Small intestine (tissue), 7 donors: Measurements from ENCODE around the gene APMAP. TPM values are rescaled to one million over a fixed set of nuclear protein-coding genes. Genes with fewer than 3 reads are reported as not detected.
A peak's percentile ranks its signal among the peaks of the same experiment; 100 is the strongest.
"Not testable (repeated sequence)": the region's sequence is repeated elsewhere in the genome, so short reads cannot be mapped to it uniquely, and the experiment has no call there.

Source experiments
- DNase-seq, 2 donors: peaks; one replicate each; pipeline versions ENCODE4 v3.0.0 to v3.0.0-alpha.2; 2013
- FAIRE-seq: peaks from 2 replicates; lab custom pipeline; 2012; peaks lifted over from hg19 to GRCh38; lab: Jason Lieb, UNC
- H3K27ac ChIP-seq, 3 donors: one replicate each; pipeline ENCODE4 v1.5.1; 2013; ENCODE audit warnings: low read length in 2 of 3, mild to moderate bottlenecking in 2 of 3, control low read depth in 1 of 3, inconsistent platforms in 1 of 3, low read depth in 1 of 3, moderate library complexity in 1 of 3
- H3K27me3 ChIP-seq, 3 donors: one replicate each; pipeline ENCODE4 v1.6.1; 2013; ENCODE audit warnings: low read length in 3 of 3, inconsistent platforms in 1 of 3; ENCODE audit not compliant: control insufficient read depth in 3 of 3, insufficient read depth in 3 of 3
- H3K36me3 ChIP-seq, 3 donors: one replicate each; pipeline ENCODE4 v1.6.1; 2013; ENCODE audit warnings: low read length in 3 of 3, inconsistent platforms in 1 of 3, low read depth in 1 of 3, mild to moderate bottlenecking in 1 of 3, moderate library complexity in 1 of 3; ENCODE audit not compliant: control insufficient read depth in 3 of 3, insufficient read depth in 2 of 3
- H3K4me1 ChIP-seq, 3 donors: one replicate each; pipeline ENCODE4 v1.6.1; 2013; ENCODE audit warnings: low read length in 2 of 3, inconsistent platforms in 1 of 3, low read depth in 1 of 3, mild to moderate bottlenecking in 1 of 3, moderate library complexity in 1 of 3; ENCODE audit not compliant: control insufficient read depth in 3 of 3, insufficient read depth in 2 of 3
- H3K4me3 ChIP-seq, 3 donors: one replicate each; pipeline ENCODE4 v1.5.1; 2013; ENCODE audit warnings: low read length in 3 of 3, control low read depth in 1 of 3, inconsistent platforms in 1 of 3, low read depth in 1 of 3, mild to moderate bottlenecking in 1 of 3, moderate library complexity in 1 of 3
- H3K9me3 ChIP-seq, 2 donors: one replicate each; pipeline ENCODE4 v1.6.1; 2013; ENCODE audit warnings: low read depth in 1 of 2, low read length in 1 of 2; ENCODE audit not compliant: control insufficient read depth in 2 of 2, insufficient read depth in 1 of 2
- WGBS, 3 donors: extraction: QIAGEN DNeasy Blood & Tissue Kit; methylation state at CpG; one replicate each; pipeline ENCODE4 v1.1.7; 2013; 5-methylcytosine and 5-hydroxymethylcytosine counted together
- polyA plus RNA-seq, 4 donors: library from polyadenylated mRNA; stranded (reverse) in 3 of 4; unstranded in 1 of 4; fragments of 200-250 nt in 3 of 4; fragments of 120-200 nt in 1 of 4; gene quantifications; one replicate each; pipeline versions ENCODE4 v1.2.1 to v1.2.3, GENCODE V29; 2013
- donor health status: healthy with polysubstance abuse.
- donor health status: control.
- donor health status: control.
- donor health status: Bipolar disorder and iron deficiency.
- donor health status: healthy.

Gene APMAP
- polyA plus RNA-seq, 4 donors: 12.3 to 50.9 (median 34.1) TPM

DNA sequence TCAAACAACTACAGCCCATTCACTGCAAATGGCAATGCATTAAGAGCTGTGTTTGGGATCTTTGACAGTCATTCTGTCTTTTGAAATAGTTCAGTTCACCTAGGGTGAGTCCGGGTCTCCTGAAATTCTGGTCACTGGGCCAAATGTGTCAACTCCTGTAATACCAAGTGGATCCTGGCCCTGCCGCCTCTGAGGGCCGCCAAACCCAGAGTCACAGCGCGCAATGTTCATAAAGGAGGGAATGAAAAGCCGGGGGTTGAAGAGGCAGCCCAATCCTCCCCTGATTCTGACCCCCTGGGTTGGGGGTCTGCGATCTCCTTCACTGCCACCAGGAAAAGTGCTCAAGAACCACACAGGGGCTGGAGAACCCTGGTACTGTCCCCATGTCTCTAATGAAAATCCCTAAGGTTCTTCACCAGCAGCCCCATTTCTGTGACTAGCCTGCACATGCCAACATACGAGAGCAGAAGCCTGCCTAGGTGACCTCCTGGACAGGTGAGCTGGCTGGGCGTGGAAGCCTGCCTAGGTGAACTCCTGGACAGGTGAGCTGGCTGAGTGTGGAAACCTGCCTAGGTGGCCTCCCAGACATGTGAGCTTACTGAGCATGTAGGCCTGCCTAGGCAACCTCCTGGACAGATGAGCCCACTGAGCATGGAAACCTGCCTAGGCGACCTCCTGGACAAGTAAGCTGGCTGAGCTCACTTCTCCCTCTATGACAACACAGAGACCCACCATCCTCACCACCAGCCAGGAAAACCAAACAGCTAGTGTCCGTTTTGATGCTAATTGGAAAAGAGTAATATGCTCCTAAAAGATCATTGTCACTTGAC is 16.1 kb upstream of the APMAP start:
- Histone ChIP-seq H3K9me3 (no peaks in the 10 kb centered on the region), H3K4me1 (no peaks in the 10 kb centered on the region), H3K36me3 (peaks cover 12 to 85% (median 53%) of the 10 kb centered on the region in 3 donors), H3K27ac (no peak overlapping the region), H3K4me3 (no peak overlapping the region), H3K27me3 (no peaks in the 10 kb centered on the region)
- DNase-seq: no peak
- 92 to 95% (median 92%) methylated on average over 11 of the region's 11 CpGs for WGBS, 3 donors
- FAIRE-seq: no peak

DNA sequence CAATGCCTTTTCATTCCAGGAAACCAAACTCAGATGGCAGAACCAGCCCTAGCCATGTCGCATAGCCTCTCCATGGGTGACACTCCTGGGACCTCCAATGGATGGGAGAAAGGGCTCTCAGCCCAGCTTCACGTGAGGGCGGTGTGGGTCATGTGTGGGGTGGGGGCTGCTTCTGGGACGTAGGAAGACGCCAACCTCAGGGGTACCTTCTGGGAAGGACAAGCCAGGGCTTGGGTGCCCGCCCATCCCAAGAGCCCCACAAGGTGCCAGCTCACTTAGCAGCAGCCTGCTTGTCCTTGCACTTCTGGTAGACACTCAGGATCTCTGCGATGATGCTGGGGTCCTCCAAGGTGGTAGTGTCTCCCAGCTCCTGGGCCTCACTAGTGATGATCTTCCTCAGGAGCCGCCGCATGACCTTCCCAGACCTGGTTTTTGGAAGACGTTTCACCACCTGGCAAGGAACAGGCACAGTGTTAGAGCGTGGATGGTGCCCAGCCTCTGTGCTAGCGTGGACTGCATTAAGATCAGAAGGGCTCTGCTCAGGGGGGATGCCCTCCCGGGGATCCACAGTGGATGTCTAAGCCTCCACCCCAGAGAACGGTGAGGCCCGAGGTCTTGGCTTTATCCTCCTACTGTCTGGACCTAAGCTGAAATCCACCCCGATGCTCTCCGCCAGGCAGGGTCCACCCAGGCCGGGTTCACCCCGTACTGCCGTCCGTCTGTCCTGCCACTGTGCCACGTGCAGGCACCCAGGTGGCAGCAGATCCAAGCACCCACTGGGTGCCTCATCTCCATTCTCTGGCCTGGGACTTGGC is 15.1 kb upstream of the APMAP start:
- Histone ChIP-seq H3K4me1 (no peaks in the 10 kb centered on the region), H3K9me3 (no peaks in the 10 kb centered on the region), H3K36me3 (peaks cover 7 to 76% (median 48%) of the 10 kb centered on the region in 3 donors), H3K27ac (no peak overlapping the region), H3K4me3 (no peak overlapping the region), H3K27me3 (no peaks in the 10 kb centered on the region)
- DNase-seq: no peak
- no peak for FAIRE-seq
- WGBS, 3 donors: 94 to 97% (median 95%) methylated on average over 22 of the region's 22 CpGs

GRCh38 chr20:25006431-25007167 is 14.0 kb upstream of the APMAP start:
- Histone ChIP-seq H3K27me3 (no peaks in the 10 kb centered on the region), H3K4me1 (no peaks in the 10 kb centered on the region), H3K9me3 (no peaks in the 10 kb centered on the region), H3K4me3 (no peak overlapping the region), H3K27ac (no peak overlapping the region), H3K36me3 (peaks cover 2 to 67% (median 47%) of the 10 kb centered on the region in 3 donors)
- DNase-seq: no peak
- 83 to 89% (median 87%) methylated on average over 12 of the region's 12 CpGs for WGBS, 3 donors
- no peak for FAIRE-seq

DNA sequence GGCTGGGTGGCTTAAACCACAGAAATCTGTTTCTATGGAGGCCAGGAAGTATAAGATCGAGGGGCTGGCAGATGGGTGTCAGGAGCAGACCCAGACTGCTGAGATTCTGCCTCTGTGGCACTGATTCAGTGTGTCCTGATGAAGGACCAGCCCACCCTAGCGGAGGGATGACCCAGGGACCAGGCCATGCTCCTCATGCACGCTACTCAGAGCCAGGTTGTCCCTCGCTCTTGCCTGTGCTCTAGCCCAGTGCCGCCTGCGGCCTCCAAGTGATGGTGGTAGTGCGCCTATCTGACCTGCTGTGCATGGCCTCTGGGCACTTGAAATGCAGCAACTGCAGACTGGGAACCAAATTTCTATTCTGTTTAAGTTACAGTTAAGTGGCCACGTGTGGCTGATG is 13.1 kb upstream of the APMAP start:
- Histone ChIP-seq H3K27ac (no peak overlapping the region), H3K27me3 (no peaks in the 10 kb centered on the region), H3K4me1 (no peaks in the 10 kb centered on the region), H3K4me3 (no peak overlapping the region), H3K36me3 (peaks cover 2 to 58% (median 43%) of the 10 kb centered on the region in 3 donors), H3K9me3 (no peaks in the 10 kb centered on the region)
- DNase-seq (no peak), FAIRE-seq (no peak)
- WGBS, 3 donors: 85 to 88% (median 87%) methylated on average over 8 of the region's 8 CpGs

DNA sequence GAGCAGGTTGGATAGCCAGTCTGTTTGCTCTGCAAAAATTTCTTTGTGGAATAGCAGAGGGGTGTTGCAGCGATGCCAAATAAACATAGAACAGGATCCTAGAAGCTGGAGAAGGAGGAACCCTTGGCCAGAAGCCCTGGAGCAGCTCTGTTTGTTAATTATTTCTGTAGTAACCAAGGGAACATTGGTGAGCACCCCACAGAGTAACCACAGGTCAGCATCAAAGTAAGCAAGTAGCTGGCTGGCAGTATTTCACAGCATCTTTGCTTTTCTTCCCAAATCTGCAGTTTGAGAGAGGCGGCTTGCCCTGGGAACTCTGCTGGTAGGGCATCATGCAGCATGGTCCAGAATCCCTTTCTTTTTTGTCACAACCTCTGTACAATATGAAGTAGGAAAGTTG is 12.7 kb upstream of the APMAP start:
- Histone ChIP-seq H3K4me3 (no peak overlapping the region), H3K27me3 (no peaks in the 10 kb centered on the region), H3K4me1 (no peaks in the 10 kb centered on the region), H3K9me3 (no peaks in the 10 kb centered on the region), H3K36me3 (peaks cover 2 to 53% (median 41%) of the 10 kb centered on the region in 3 donors), H3K27ac (no peak overlapping the region)
- no peak for FAIRE-seq
- DNase-seq: no peak
- 68 to 80% (median 80%) methylated on average over 2 of the region's 2 CpGs for WGBS, 3 donors

DNA sequence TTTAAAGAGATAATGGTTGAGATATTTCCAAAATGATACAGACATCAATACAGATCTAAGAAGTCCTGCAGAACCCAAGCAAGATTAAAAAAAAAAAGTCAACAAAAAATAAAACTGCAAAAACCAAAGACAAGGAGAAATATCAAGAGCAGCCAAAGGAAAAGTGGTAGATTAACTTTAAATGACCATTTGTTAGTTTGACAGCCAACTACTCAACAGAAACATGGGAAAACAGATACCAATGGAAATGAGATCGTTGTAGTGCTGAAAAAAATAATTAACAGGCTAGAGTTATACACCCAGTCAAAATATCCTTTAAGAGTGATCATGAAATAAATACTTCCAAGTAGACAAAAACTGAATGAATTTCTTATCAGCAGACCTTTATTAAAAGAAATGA is 10.5 kb upstream of the APMAP start:
- Histone ChIP-seq H3K9me3 (no peaks in the 10 kb centered on the region), H3K4me1 (peaks cover 2 to 14% (median 2%) of the 10 kb centered on the region in 3 donors), H3K27me3 (no peaks in the 10 kb centered on the region), H3K36me3 (peaks cover 2 to 31% (median 28%) of the 10 kb centered on the region in 3 donors), H3K27ac (no peak overlapping the region), H3K4me3 (no peak overlapping the region)
- WGBS, 3 donors: 76 to 95% (median 88%) methylated on average over 1 of the region's 1 CpG
- DNase-seq: no peak
- no peak for FAIRE-seq

DNA sequence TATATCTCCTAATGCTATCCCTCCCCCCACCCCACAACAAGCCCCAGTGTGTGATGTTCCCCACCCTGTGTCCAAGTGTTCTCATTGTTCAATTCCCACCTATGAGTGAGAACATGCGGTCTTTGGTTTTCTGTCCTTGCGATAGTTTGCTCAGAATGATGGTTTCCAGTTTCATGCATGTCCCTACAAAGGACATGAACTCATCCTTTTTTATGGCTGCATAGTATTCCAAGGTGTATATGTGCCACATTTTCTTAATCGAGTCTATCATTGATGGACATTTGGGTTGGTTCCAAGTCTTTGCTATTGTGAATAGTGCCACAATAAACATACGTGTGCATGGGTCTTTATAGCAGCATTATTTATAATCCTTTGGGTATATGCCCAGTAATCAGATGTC is 8.8 kb upstream of the APMAP start:
- DNase-seq, H3K27ac ChIP-seq, H3K27me3 ChIP-seq, H3K4me3 ChIP-seq, FAIRE-seq, H3K9me3 ChIP-seq: not testable (repeated sequence)
- Histone ChIP-seq H3K4me1 (peaks cover 2 to 30% (median 6%) of the 10 kb centered on the region in 3 donors), H3K36me3 (peaks cover 0 to 17% (median 16%) of the 10 kb centered on the region in 3 donors)
- WGBS, 3 donors: 91 to 92% (median 91%) methylated on average over 4 of the region's 4 CpGs

GRCh38 chr20:25000268-25000801 is 7.8 kb upstream of the APMAP start:
- H3K27ac ChIP-seq: no peak overlapping the region
- no peaks in the 10 kb centered on the region for H3K27me3 ChIP-seq
- FAIRE-seq: no peak
- H3K9me3 ChIP-seq: no peaks in the 10 kb centered on the region
- peak; percentile 66 to 83 for DNase-seq
- H3K4me1 ChIP-seq: peaks cover 2 to 34% (median 6%) of the 10 kb centered on the region in 3 donors
- WGBS, 3 donors: 23 to 45% (median 27%) methylated on average over 4 of the region's 4 CpGs
- peaks cover 0 to 8% (median 6%) of the 10 kb centered on the region in 3 donors for H3K36me3 ChIP-seq
- H3K4me3 ChIP-seq: no peak overlapping the region
